GM12875 (cell line): ENCODE measurements around the gene TMBIM1.

ENCODE experiments used
- H3K4me3 ChIP-seq: one replicate; pipeline ENCODE4 v1.5.1; 2011; ENCODE audit warnings: low read depth, low read length, control low read depth
- CTCF ChIP-seq: IDR thresholded peaks from 2 replicates; pipeline ENCODE4 v1.5.1; 2011; ENCODE audit warnings: low read depth, mild to moderate bottlenecking, control low read depth, inconsistent platforms, low read length, moderate library complexity, borderline replicate concordance; ENCODE audit not compliant: insufficient read depth

Gene TMBIM1

GRCh38 chr2:218256612-218257350 lies 35.5 kb downstream of the TMBIM1 start:
- no peak for TF ChIP-seq CTCF
- H3K4me3 ChIP-seq: no peak overlapping the region

- no peak overlapping the region for H3K4me3 ChIP-seq
- TF ChIP-seq CTCF: no peak
Measured at GRCh38 chr2:218255446-218255845, 36.9 kb downstream of the TMBIM1 start.

- TF ChIP-seq CTCF: no peak
Measured at GRCh38 chr2:218253232-218253625, 39.1 kb downstream of the TMBIM1 start.

GRCh38 chr2:218252509-218253231 lies 39.6 kb downstream of the TMBIM1 start:
- no peak for TF ChIP-seq CTCF

More at GRCh38 chr2:218253232-218253625, 39.1 kb downstream of the TMBIM1 start:
- no peak overlapping the region for H3K4me3 ChIP-seq

GRCh38 chr2:218249691-218250090 lies 42.6 kb downstream of the TMBIM1 start:
- no peak for TF ChIP-seq CTCF
- H3K4me3 ChIP-seq: no peak overlapping the region

More at GRCh38 chr2:218252509-218253231, 39.6 kb downstream of the TMBIM1 start:
- no peak overlapping the region for H3K4me3 ChIP-seq

- H3K4me3 ChIP-seq: no peak overlapping the region
- no peak for TF ChIP-seq CTCF
Measured at GRCh38 chr2:218245214-218245613, 47.1 kb downstream of the TMBIM1 start.

- H3K4me3 ChIP-seq: no peak overlapping the region
- no peak for TF ChIP-seq CTCF
Measured at GRCh38 chr2:218244665-218245064, 47.6 kb downstream of the TMBIM1 start.
